Peyer's patch (tissue), 4 donors: ENCODE measurements around the gene METTL26. TPM values are rescaled to one million over a fixed set of nuclear protein-coding genes. Genes with fewer than 3 reads are reported as not detected.

ENCODE experiments used
- DNase-seq, 3 donors: peaks; one replicate each; pipeline ENCODE4 v3.0.0-alpha.2; 2017 to 2019
- H3K27ac ChIP-seq, 4 donors: fragments of 200-600 bp; sonication (generic); one replicate each; pipeline ENCODE4 v1.5.1; 2016 to 2019
- H3K27me3 ChIP-seq, 2 donors: fragments of 200-600 bp; sonication (generic); one replicate each; pipeline ENCODE4 v1.5.1; 2019
- H3K36me3 ChIP-seq, 3 donors: fragments of 200-600 bp; sonication (generic); one replicate each; pipeline ENCODE4 v1.5.1; 2016 to 2019
- H3K4me1 ChIP-seq, 4 donors: fragments of 200-600 bp; sonication (generic); one replicate each; pipeline ENCODE4 v1.5.1; 2016 to 2019
- H3K4me3 ChIP-seq, 4 donors: fragments of 200-600 bp; sonication (generic); 1 replicate in 3 of 4; 2 replicates in 1 of 4; pipeline ENCODE4 v1.5.1; 2016 to 2019; ENCODE audit warnings: mild to moderate bottlenecking in 1 of 4
- H3K9me3 ChIP-seq, 4 donors: fragments of 200-600 bp; sonication (generic); one replicate each; pipeline ENCODE4 v1.5.1; 2016 to 2019; ENCODE audit warnings: mild to moderate bottlenecking in 1 of 4
- POLR2A ChIP-seq, 2 donors: fragments of 450-650 bp; IDR thresholded peaks; one replicate each; pipeline ENCODE4 v1.5.1; 2017; ENCODE audit warnings: antibody characterized with exemption in 2 of 2, mild to moderate bottlenecking in 2 of 2, moderate library complexity in 2 of 2
- total RNA-seq, 4 donors: library from RNA; depleted of rRNA; stranded (reverse); fragments of >200 nt; gene quantifications; one replicate each; pipeline ENCODE4 v1.1.0, GENCODE V29; 2016
- TF ChIP-seq, protein P1 (sequence below), 6 experiments: fragments of 450-650 bp in 4 of 6; fragments of 200-600 bp in 2 of 6; sonication (generic) in 1 of 6; IDR thresholded peaks; one replicate each; pipeline ENCODE4 v1.5.1; 2017 to 2019; ENCODE audit warnings: antibody characterized with exemption in 6 of 6, mild to moderate bottlenecking in 3 of 6, moderate library complexity in 1 of 6

The METTL26 gene
- total RNA-seq, 4 donors from 2014 or later: 44.5 to 153 (median 60.2) TPM

DNA sequence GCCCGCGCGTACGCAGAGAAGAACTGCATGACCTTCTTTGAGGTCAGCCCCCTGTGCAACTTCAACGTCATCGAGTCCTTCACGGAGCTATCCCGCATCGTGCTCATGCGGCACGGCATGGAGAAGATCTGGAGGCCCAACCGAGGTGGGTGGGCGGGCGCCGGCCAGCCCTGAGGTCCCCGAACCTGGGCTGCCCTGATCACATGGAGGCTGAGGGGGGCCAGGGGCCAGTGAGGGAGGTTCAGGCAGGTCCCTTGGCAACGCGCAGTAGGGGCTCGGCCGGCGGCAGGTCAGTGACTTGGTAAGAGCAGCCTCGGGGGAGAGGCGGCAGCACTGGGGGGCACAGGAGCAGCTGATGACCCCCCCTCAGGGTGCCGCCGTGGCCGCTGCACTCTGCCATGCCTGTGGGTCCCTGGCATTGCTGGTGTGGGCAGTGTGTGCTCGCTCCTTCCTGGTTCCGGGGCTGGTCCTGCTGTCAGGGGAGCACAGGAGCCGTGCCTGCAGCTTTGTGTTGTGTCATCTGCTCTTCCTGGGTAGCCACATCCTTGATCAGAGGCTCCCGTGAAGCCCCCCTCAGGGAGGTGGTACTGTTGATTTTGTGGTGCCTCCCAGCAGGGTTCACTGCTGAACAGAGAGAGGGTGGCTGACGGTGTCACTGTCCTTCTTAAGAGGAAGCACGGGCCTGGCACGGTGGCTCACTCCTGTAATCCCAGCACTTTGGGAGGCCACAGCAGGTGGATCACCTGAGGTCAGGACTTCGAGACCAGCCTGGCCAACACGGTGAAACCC lies 9.9 kb downstream of the METTL26 start:
- TF ChIP-seq POLR2A (IDR thresholded peaks at IDR 0.05): no peak
- TF ChIP-seq, protein P1, sequence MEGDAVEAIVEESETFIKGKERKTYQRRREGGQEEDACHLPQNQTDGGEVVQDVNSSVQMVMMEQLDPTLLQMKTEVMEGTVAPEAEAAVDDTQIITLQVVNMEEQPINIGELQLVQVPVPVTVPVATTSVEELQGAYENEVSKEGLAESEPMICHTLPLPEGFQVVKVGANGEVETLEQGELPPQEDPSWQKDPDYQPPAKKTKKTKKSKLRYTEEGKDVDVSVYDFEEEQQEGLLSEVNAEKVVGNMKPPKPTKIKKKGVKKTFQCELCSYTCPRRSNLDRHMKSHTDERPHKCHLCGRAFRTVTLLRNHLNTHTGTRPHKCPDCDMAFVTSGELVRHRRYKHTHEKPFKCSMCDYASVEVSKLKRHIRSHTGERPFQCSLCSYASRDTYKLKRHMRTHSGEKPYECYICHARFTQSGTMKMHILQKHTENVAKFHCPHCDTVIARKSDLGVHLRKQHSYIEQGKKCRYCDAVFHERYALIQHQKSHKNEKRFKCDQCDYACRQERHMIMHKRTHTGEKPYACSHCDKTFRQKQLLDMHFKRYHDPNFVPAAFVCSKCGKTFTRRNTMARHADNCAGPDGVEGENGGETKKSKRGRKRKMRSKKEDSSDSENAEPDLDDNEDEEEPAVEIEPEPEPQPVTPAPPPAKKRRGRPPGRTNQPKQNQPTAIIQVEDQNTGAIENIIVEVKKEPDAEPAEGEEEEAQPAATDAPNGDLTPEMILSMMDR (IDR thresholded peaks at IDR 0.05): no peak
- Histone ChIP-seq H3K36me3 (peaks cover 0 to 44% (median 0%) of the 10 kb centered on the region in 3 donors), H3K4me1 (peaks cover 0 to 20% (median 3%) of the 10 kb centered on the region in 4 donors), H3K9me3 (no peaks in the 10 kb centered on the region), H3K27me3 (no peaks in the 10 kb centered on the region), H3K4me3 (no peak overlapping the region), H3K27ac (no peak overlapping the region)
- DNase-seq: no peak

DNA sequence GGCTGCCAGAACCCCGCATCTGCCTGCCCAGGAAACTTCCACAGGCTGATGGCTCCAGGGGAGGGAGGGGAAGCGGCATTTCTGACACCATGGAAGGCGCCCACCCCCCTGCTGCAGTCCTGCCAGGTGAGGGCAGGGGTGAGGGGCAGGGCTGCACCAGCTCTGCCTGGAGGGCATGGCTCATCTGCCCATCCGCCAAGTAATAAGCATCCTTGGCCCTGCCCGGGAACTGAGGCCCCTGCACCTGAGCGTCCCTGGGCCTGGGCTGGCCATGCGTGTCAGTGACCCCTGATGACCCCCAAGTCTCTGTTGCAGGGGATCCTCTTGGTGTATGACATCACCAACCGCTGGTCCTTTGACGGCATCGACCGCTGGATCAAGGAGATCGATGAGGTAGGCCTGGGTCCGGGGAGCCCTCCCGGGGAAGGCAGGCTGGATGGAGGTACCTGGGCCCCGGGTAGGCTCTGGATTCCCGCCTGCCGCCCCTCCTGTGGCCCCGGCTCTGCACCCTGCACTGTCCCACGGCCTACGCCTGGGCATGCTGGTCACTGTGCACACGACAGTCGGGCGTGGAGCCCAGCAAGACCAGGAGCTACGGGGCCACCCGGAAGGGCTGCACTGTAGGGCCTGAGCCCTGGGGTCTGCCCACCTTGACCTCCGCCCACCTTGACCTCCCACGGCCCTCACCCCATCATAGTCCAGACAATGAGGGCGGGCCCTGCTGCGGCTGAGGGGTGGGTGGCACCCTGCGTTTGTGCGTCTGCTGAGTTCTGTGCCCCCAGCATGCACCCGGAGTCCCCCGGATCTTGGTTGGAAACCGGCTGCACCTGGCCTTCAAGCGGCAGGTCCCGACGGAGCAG lies 10.8 kb downstream of the METTL26 start:
- TF ChIP-seq POLR2A (IDR thresholded peaks at IDR 0.05): no peak
- TF ChIP-seq, protein P1 (IDR thresholded peaks at IDR 0.05): no peak
- Histone ChIP-seq H3K27me3 (no peaks in the 10 kb centered on the region), H3K4me3 (no peak overlapping the region), H3K36me3 (peaks cover 0 to 44% (median 0%) of the 10 kb centered on the region in 3 donors), H3K4me1 (peaks cover 0 to 13% (median 0%) of the 10 kb centered on the region in 4 donors), H3K27ac (no peak overlapping the region), H3K9me3 (no peaks in the 10 kb centered on the region)
- no peak for DNase-seq

DNA sequence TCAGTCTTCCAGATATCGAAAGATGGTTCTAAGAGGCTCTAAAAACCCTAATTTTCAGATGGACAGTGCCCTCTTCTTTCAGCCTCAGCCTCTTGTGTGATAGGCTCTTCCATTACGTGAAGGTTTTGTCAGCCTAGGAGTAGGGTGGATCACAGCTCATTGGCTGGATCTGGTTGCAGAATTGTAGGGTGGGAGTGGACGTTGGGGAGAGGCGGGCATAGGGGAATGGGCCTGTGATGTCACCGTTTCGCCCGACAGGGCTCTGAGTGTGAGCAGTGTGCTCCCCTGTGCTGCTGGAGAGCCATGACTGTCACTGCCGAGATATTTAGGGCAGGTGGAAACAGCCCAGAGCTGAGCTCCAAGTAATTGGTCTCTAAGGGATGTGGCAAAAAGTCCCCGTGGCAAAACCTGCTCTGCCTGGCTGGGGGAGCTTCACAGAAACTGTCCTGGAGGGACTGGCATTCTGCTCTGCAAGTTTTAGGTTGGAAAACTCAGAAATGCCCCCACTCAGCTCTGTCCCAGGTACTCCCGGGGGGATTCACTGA lies 11.5 kb downstream of the METTL26 start:
- peaks cover 0 to 44% (median 0%) of the 10 kb centered on the region in 3 donors for H3K36me3 ChIP-seq
- no peaks in the 10 kb centered on the region for H3K27me3 ChIP-seq
- no peaks in the 10 kb centered on the region for H3K9me3 ChIP-seq
- no peak overlapping the region for H3K27ac ChIP-seq
- peaks cover 0 to 6% (median 0%) of the 10 kb centered on the region in 4 donors for H3K4me1 ChIP-seq
- no peak for DNase-seq
- TF ChIP-seq POLR2A (IDR thresholded peaks at IDR 0.05): no peak
- TF ChIP-seq, protein P1 (IDR thresholded peaks at IDR 0.05): no peak
- no peak overlapping the region for H3K4me3 ChIP-seq

DNA sequence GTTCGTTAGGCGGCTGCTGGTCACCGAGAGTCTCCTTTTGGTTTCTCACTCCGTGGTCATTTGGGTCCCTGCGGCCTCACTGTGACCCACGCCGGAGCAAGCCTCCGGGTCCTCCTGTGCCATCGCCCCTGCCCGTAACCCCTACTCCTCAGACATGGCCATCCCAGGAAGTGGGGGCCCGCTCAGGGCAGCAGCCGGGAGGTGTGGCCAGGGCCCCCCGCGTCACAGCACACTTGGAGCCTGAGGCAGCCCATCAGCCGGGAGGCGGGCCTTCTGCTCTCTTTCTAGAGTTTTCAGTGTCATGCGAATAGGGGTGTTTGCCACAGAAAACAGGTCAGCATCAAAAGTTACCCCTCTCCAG lies 13.2 kb downstream of the METTL26 start:
- no peaks in the 10 kb centered on the region for H3K27me3 ChIP-seq
- peak overlapping the region in 2 of 4 donors; percentile 8 to 19 for H3K27ac ChIP-seq
- H3K9me3 ChIP-seq: no peaks in the 10 kb centered on the region
- DNase-seq: no peak
- H3K4me1 ChIP-seq: peaks cover 0 to 3% (median 0%) of the 10 kb centered on the region in 4 donors
- TF ChIP-seq, protein P1 (IDR thresholded peaks at IDR 0.05): no peak
- no peak for TF ChIP-seq POLR2A (IDR thresholded peaks at IDR 0.05)
- peaks cover 0 to 35% (median 0%) of the 10 kb centered on the region in 3 donors for H3K36me3 ChIP-seq
- H3K4me3 ChIP-seq: no peak overlapping the region

DNA sequence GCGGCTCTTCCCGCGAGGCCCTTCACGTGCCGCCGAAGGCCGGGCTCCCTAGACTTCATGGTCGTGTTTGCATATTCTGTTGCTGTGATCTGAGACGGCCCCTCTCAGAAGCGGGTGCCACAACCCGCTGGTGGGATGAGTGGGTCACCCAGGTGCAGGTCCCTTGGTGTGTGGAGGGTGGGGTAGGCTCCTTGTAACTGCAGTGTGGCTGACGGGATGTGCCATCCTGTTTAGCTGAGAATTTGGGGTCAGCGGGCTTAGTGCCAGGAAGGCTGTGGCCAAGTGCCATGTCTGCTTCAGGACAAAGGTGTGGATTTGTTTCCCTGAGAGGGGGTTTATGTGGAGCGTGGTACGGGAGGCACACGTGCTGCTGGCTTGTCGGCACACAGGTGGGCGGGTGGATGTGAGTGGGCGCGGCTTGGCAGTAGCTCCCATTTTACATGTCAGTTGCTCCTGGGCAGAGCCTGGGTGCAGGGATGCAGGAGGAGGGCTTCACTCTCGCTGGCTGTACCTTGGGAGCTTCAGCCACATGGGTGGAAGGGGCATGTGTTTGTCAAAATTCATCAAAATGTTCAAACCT lies 14.5 kb downstream of the METTL26 start:
- Histone ChIP-seq H3K27me3 (no peaks in the 10 kb centered on the region), H3K36me3 (peaks cover 0 to 22% (median 0%) of the 10 kb centered on the region in 3 donors), H3K27ac (peak overlapping the region in 1 of 4 donors; percentile 19), H3K4me3 (no peak overlapping the region), H3K4me1 (peaks cover 0 to 9% (median 0%) of the 10 kb centered on the region in 4 donors), H3K9me3 (no peaks in the 10 kb centered on the region)
- DNase-seq: no peak
- no peak for TF ChIP-seq POLR2A (IDR thresholded peaks at IDR 0.05)
- TF ChIP-seq, protein P1 (IDR thresholded peaks at IDR 0.05): no peak
